ENCODE results near the gene SLC17A9.

Gene SLC17A9

DNA sequence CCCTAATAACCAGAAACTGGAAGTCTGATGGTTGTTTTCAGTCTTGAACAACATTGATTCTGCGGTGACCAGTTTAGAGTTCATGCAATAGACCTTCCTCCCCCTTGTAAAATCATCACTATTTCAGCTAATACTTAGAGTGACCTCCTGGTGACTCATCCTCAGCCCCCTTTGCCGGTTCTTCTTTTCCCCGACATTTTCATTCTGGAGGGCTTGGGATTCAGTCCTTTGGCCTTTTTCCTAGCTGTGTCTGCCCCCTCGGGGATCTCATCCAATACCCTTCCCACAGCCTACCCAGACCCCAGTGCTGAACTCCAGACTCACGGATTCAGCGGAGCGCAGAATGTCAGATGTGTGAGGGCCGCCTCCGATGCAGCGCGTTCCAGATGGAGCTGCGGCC lies 61.8 kb downstream of the SLC17A9 start:
- Mint-ChIP-seq H3K27me3 (peaks cover 93% of the 10 kb centered on the region), H3K27ac (no peak overlapping the region), H3K9me3 (peaks cover 12% of the 10 kb centered on the region), H3K36me3 (ENCODE audit: low read depth) (no peaks in the 10 kb centered on the region), H3K4me1 (ENCODE audit: low read depth) (peaks cover 13% of the 10 kb centered on the region), H3K4me3 (no peak overlapping the region)
- intact Hi-C loops (cut with micrococcal nuclease) = no loop called here

DNA sequence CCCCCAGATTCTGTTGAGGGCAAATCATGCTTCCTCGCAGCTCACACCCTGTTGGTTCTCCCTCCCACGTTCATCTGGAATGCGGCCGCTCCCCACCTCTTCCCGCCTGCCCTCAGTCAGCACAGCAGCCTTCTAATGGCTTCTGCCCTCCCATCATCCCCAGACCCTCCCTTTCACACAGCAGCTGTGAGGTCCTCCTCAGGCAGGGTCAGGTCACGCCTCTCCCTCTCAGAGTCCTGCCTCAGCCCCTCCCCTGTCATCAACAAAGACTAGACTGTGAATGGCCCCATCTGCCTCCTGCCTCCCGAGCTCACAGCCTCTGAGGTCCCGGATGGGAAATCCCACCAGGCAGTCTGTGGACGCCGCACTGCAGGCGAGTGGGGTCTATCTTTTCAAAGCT lies 62.2 kb downstream of the SLC17A9 start:
- peaks cover 12% of the 10 kb centered on the region for H3K9me3 Mint-ChIP-seq
- peaks cover 13% of the 10 kb centered on the region for H3K4me1 Mint-ChIP-seq (ENCODE audit: low read depth)
- no peak overlapping the region for H3K27ac Mint-ChIP-seq
- intact Hi-C loops (cut with micrococcal nuclease) = no loop called here
- no peaks in the 10 kb centered on the region for H3K36me3 Mint-ChIP-seq (ENCODE audit: low read depth)
- no peak overlapping the region for H3K4me3 Mint-ChIP-seq
- H3K27me3 Mint-ChIP-seq = peaks cover 93% of the 10 kb centered on the region

DNA sequence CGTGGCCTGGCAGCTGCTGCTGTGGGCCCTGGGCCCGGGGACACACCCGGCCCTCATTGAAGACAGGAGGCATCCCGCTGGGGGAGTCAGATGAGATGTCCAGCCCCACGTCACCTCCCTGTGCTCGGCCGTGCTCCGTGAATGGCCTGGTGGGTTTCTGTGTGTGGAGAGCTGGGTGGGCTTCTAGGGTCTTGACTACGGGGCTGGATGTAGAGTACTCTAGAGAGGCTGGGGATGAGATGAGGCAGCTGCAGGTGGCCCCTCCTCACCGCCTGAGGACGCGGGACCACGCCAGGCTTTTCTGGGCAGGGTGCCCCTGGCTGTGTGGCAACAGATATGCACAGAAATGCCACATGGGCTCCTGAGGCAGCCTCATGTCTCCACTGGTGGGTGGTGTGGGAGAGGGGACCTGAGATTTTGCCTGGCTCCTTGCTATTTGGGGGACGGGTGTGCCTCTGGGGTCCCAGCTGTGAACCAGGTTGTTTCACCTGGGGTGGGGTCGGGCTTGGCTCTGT lies 62.7 kb downstream of the SLC17A9 start:
- H3K9me3 Mint-ChIP-seq = peaks cover 12% of the 10 kb centered on the region
- H3K4me1 Mint-ChIP-seq (ENCODE audit: low read depth) = peaks cover 10% of the 10 kb centered on the region
- no peak overlapping the region for H3K4me3 Mint-ChIP-seq
- H3K27ac Mint-ChIP-seq = no peak overlapping the region
- peaks cover 91% of the 10 kb centered on the region for H3K27me3 Mint-ChIP-seq
- intact Hi-C loops (cut with micrococcal nuclease) = no loop called here
- no peaks in the 10 kb centered on the region for H3K36me3 Mint-ChIP-seq (ENCODE audit: low read depth)

DNA sequence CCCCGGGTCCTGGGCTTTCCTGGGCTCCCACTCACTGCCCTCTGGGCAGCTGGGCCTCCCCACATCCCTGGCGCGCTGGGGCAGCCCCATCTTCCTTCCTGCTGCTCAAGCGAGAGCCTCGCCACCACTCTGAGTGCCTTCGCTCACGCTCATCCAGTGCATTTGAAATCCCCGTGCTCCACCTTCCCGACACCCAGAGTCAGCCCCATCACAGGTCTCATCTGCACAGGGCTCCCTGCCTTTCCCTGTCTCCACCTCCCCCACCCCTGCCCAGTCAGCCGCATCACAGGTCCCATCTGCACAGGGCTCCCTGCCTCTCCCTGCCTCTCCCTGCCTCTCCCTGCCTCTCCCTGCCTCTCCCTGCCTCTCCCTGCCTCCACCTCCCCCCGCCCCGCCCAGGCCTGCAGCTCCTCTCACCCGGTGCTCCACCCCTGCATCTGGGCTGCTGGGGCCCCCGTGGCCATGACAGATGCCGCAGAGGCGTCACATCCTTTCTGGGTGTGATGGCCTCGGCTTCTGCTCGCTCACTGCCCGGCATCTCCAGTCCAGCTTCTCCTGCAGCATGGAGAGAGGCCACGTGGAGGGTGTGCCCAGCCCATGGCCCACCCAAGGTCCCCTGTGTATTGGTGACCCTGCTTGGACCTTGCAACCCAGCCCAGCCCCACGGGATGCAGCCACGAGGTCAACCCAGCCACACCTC lies 63.3 kb downstream of the SLC17A9 start:
- Mint-ChIP-seq H3K27ac (no peak overlapping the region), H3K4me1 (ENCODE audit: low read depth) (peaks cover 5% of the 10 kb centered on the region), H3K27me3 (peaks cover 92% of the 10 kb centered on the region)

DNA sequence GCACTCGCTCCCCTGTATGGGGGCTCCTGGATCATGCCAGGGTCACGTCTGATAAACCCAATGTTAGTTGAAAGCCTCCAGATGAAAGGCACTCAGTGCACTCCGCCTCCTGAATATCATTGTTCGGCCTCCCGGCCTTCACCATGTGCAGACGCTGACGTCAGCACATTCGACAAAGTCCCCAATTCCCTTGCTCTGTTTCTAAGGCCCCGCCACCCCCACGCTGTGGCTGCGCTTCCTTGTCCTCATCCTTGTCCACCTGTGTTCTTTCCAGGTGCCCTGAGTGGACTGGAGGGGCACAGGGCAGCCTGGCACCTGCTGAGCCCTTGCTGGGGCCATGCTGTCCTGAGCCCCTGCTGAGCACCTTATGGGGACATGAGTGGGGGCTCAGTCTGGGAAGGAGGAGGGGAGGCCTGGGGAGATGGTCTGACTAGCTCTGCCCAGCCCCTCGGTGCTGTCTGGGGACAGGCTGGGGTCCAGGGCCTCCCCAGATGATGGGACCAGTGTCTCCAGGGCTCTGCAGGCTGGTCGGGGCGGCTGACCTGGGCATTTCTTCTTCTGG lies 64.1 kb downstream of the SLC17A9 start:
- Mint-ChIP-seq H3K27me3 (peaks cover 92% of the 10 kb centered on the region), H3K9me3 (peaks cover 12% of the 10 kb centered on the region)

More for the DNA sequence above, 63.3 kb downstream of the SLC17A9 start:
- H3K36me3 Mint-ChIP-seq (ENCODE audit: low read depth) = no peaks in the 10 kb centered on the region
- H3K4me3 Mint-ChIP-seq = no peak overlapping the region
- peaks cover 12% of the 10 kb centered on the region for H3K9me3 Mint-ChIP-seq
- intact Hi-C loops (cut with micrococcal nuclease) = no loop called here

DNA sequence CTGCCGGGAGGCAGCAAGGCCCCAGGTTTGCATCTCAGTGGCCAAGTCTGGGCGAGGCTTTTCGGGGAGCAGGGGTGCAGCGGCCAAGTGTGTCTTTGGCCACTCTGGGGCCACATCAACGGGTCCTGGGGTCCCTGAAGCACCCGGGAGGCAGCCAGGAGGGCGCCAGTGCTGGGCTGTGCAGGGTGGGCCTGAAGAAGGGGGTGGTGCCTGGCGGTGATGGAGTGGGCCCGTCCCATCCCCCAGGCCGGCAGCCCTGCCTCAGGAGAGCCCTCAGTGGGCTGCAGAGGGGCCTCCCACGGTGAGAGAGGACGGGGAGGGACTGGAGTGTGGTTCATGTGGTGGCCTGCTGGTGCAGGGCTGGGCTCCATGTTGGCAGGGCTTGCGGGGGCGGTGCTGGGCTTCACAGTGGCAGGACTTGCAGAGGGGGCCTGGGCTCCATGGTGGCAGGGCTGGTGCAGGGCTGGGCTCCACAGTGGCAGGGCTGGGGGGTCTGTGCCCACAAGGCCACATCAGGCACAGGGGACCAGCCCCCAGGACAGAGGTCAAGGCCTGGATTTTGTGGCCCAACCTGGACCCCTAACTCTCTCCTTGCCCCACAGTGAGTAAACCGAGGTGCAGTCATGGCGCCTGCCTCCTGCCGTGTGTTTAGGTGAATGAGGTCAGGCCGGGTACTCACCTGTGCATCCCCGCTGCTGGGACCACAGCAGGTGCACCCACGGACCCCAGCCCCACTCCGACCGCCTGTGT lies 64.7 kb downstream of the SLC17A9 start:
- peaks cover 88% of the 10 kb centered on the region for H3K27me3 Mint-ChIP-seq
- no peak overlapping the region for H3K4me3 Mint-ChIP-seq
- intact Hi-C loops (cut with micrococcal nuclease) = no loop called here
- H3K4me1 Mint-ChIP-seq (ENCODE audit: low read depth) = peaks cover 5% of the 10 kb centered on the region
- no peaks in the 10 kb centered on the region for H3K36me3 Mint-ChIP-seq (ENCODE audit: low read depth)
- H3K9me3 Mint-ChIP-seq = peaks cover 12% of the 10 kb centered on the region
- H3K27ac Mint-ChIP-seq = no peak overlapping the region

More for the DNA sequence above, 64.1 kb downstream of the SLC17A9 start:
- no peak overlapping the region for H3K4me3 Mint-ChIP-seq
- no peak overlapping the region for H3K27ac Mint-ChIP-seq
- H3K4me1 Mint-ChIP-seq (ENCODE audit: low read depth) = peaks cover 5% of the 10 kb centered on the region
- intact Hi-C loops (cut with micrococcal nuclease) = no loop called here
- no peaks in the 10 kb centered on the region for H3K36me3 Mint-ChIP-seq (ENCODE audit: low read depth)

DNA sequence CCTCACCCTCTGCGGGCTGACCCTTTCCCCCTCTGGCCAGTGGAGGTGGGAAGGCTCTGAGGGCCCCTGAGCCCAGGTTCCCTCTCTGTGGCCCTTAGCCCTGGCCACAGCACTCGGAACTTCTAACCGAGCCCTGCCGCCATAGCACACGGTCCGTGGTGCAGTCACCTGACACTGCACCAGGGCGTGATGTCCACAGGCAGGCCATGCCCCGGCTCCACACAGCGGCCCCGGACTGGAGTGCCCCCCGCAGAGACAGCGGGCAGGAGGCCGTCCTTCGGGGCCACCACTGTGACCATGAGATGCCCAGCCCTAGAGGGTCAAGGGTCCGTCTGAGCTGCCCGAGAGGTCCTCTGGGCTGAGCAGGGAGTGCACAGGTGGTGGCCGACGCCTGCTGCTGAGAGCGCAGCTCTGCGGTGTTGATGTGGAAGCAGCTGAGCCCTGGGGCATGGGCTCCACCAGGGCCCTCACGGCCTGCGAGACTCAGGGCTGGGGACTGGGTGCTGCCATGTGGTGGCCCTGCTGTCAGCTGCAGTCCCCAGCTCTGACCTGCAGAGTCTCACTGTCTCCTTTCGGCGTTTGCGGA lies 65.4 kb downstream of the SLC17A9 start:
- intact Hi-C loops (cut with micrococcal nuclease) = no loop called here
- Mint-ChIP-seq H3K36me3 (ENCODE audit: low read depth) (no peaks in the 10 kb centered on the region), H3K9me3 (peaks cover 10% of the 10 kb centered on the region), H3K27me3 (peaks cover 84% of the 10 kb centered on the region), H3K4me1 (ENCODE audit: low read depth) (peaks cover 5% of the 10 kb centered on the region), H3K27ac (no peak overlapping the region), H3K4me3 (no peak overlapping the region)

Measured in dendritic cell treated with granulocyte-macrophage colony-stimulating factor and Interleukin-4, amounts not matched to agents 40 ng/mL and 50 ng/mL, for 4 days (primary cell).